Fibroblast of pulmonary artery (primary cell): ENCODE data around the gene DLL4.
A peak's percentile ranks its signal among the peaks of the same experiment; 100 is the strongest.

Experiments
- DNase-seq: peaks from one replicate; pipeline ENCODE4 v3.0.0-alpha.2; 2010; ENCODE audit warnings: low read depth
- H3K4me3 ChIP-seq: replicated peaks from 2 replicates; pipeline ENCODE4 v1.5.1; 2011; ENCODE audit warnings: low read depth, mild to moderate bottlenecking, control low read depth, low read length, moderate library complexity
- TF ChIP-seq, protein P1 (sequence below): IDR thresholded peaks from 2 replicates; pipeline ENCODE4 v1.5.1; 2011; ENCODE audit warnings: mild to moderate bottlenecking, control low read depth, low read length, inconsistent platforms; ENCODE audit errors: missing control alignments

DLL4 gene

GRCh38 chr15:40984964-40985363 is 55.8 kb downstream of the DLL4 start:
- no peak overlapping the region for H3K4me3 ChIP-seq
- TF ChIP-seq, protein P1, sequence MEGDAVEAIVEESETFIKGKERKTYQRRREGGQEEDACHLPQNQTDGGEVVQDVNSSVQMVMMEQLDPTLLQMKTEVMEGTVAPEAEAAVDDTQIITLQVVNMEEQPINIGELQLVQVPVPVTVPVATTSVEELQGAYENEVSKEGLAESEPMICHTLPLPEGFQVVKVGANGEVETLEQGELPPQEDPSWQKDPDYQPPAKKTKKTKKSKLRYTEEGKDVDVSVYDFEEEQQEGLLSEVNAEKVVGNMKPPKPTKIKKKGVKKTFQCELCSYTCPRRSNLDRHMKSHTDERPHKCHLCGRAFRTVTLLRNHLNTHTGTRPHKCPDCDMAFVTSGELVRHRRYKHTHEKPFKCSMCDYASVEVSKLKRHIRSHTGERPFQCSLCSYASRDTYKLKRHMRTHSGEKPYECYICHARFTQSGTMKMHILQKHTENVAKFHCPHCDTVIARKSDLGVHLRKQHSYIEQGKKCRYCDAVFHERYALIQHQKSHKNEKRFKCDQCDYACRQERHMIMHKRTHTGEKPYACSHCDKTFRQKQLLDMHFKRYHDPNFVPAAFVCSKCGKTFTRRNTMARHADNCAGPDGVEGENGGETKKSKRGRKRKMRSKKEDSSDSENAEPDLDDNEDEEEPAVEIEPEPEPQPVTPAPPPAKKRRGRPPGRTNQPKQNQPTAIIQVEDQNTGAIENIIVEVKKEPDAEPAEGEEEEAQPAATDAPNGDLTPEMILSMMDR, result no peak
- DNase-seq, result peak; percentile 54

- DNase-seq, result peak; percentile 15
- no peak overlapping the region for H3K4me3 ChIP-seq
- TF ChIP-seq, protein P1, result no peak
These were observed 56.6 kb downstream of the DLL4 start for GRCh38 chr15:40985541-40986330.

- H3K4me3 ChIP-seq, result no peak overlapping the region
- no peak for DNase-seq
- TF ChIP-seq, protein P1, result no peak
These were observed 57.7 kb downstream of the DLL4 start for GRCh38 chr15:40986820-40987219.

DNA sequence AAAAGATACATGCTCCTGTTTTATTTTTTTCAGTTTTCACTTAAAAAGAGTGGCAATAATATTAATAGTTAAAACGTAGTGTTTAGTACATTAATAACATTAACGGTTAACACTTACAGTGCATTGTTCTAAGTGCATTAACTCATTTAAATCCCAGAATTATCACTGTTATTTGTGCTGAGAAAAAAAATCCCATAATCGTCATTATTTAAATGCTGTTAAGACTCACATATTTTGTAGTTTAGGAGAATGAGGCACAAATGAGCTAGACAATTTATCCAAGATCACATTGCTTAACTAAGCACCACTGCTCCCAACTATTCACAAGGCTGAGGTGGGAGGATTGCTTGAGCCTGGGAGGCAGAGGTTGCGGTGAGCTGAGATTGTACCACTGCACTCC is 59.0 kb downstream of the DLL4 start:
- TF ChIP-seq, protein P1, result no peak
- H3K4me3 ChIP-seq, result no peak overlapping the region
- DNase-seq, result no peak
